GM18526 (cell line): Measurements from ENCODE around the gene FCHO2.

Experiments used
- POLR2A ChIP-seq: IDR thresholded peaks from 3 replicates; pipeline ENCODE4 v1.6.1; 2011; ENCODE audit not compliant: insufficient read length; ENCODE audit errors: extremely low read depth

Gene FCHO2

GRCh38 chr5:73097740-73098139 lies 141.9 kb downstream of the FCHO2 start:
- no peak for TF ChIP-seq POLR2A

DNA sequence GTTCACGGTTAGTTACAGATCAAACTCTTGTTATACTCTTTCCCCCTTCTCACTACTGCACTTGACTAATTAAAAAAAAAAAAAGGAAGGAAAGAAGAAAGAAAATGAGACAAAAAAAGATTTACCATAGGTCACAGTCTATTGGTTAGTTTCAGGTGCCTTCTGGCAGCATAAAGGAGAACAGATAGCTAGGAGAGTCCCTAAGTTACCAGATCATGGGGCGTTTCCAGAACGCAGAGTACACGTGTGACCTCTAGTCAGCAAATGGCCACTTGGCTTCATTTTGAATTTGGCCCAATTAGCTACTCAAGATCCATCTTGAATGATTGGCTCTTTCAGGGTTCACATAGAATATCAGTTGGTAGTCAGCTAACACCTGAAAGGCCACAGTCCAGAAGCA lies 144.3 kb downstream of the FCHO2 start:
- TF ChIP-seq POLR2A: no peak

DNA sequence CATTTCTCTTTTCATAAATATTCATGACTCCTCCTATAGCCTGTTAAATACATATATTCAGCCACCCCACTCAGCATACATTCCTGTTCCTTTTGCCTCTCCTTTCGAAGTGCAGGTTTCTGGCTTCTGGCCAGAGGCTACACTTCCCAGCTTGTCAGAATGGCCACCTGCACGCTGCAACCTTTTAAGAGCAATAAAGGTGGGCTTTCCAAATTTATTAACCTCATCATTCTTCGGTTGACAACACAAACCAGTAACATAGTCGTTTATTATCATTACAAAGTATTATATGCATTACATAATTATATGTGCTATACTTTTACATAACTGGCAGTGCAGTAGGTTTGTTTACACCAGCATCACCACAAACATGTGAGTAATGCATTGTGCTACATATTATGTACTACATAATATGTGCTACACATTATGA lies 148.0 kb downstream of the FCHO2 start:
- no peak for TF ChIP-seq POLR2A

DNA sequence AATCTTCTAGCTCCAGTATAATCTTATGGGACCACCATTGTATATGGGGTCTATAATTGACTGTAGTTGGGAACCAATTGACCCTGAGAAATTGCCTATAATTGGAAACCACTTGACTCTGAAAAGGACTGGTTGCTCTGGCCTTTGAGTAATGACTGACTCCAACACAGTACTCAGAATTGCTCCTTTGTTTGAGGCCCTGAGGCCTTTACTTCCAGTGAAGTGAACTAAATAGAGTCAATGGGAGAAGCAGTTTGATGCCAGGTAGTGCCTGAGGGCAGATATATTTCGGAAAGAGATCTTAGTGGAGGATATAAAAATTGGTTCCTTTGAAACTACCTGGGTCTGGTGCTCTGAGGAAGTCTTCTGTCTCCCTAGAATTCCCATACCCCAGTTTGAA lies 148.5 kb downstream of the FCHO2 start:
- TF ChIP-seq POLR2A: no peak

- no peak for TF ChIP-seq POLR2A
Observed at GRCh38 chr5:73106335-73106734, 150.5 kb downstream of the FCHO2 start.

GRCh38 chr5:73110190-73110589 lies 154.3 kb downstream of the FCHO2 start:
- no peak for TF ChIP-seq POLR2A

DNA sequence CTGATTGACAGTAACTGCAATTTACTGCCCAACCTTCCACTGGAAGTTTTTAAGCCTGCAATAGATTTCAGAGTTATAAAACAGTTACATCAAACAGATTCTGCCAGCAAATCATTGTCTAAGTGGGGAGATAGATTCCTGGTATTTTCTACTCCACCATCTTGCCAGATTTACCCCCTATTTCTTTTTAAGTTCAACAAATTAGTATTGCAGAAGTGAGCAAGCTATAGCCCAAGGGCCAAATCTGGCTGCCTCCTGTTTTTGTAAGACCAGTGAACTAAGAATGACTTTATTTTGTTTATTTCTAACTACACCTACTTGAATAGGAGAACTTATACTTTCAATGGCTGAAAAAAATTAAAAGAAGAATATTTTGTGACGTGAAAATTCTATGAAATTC lies 155.7 kb downstream of the FCHO2 start:
- no peak for TF ChIP-seq POLR2A

- TF ChIP-seq POLR2A: no peak
Observed at GRCh38 chr5:73112359-73112758, 156.5 kb downstream of the FCHO2 start.

DNA sequence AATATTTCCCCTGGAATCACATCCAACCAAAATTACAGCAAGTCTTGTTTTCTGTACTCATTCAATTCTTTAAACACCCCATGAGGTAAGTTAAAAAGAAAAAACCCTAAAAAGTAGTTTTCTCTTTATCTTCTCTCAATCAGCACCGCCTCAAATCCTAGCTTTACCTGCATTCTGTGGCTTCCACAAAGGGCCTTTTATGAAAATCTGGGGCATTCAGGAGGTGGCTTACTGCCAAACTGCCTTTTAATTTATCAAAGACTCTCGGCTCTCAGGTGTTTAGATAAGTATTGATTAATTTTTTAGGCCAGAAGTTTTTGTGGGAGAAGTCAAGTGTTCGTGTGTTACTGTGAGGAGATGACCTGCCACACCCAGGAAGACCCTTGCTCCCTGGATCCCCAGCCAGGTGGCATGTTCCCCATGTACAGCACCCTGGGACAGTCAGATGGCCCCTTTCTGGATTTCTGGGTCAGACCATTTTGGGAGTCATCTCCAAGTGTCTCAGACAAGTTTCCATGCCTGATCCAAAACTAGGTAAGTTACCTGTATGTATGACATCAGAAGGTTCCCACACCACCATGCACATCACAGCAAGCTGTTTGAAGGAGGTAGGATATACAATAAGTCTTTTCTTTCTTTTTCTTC lies 158.3 kb downstream of the FCHO2 start:
- no peak for TF ChIP-seq POLR2A

- no peak for TF ChIP-seq POLR2A
Observed at GRCh38 chr5:73115399-73116051, 159.7 kb downstream of the FCHO2 start.

- TF ChIP-seq POLR2A: no peak
Observed at GRCh38 chr5:73116506-73116905, 160.7 kb downstream of the FCHO2 start.

GRCh38 chr5:73117088-73117740 lies 161.4 kb downstream of the FCHO2 start:
- TF ChIP-seq POLR2A: no peak

DNA sequence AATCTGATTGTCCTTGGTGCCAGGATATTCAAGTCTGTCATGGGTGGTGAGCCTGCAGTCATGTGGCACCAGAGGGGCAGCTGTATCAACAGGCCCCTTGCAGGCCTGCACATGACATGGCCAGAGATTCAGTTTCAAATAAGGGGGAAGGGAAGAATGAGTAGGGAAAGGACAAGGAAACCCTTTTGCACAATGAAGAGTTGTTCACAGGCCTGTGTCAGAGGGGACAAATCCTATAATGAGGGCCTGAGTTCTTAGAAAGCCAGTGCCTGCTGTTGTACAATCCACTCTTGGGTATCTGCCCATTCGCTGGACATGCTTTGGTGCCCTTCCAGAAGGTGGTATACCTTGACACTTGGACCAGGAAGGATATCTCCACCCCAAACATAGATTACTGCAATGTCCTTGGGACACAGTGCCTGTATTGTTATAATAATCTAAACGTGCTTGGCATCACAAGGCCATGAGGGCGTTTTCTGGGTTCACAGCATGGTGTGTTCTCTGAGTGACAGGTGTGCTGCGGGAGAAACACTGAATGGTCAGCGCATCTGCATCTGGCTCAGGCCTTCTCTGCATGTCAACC lies 162.6 kb downstream of the FCHO2 start:
- no peak for TF ChIP-seq POLR2A

- TF ChIP-seq POLR2A: no peak
Observed at GRCh38 chr5:73119451-73120157, 163.8 kb downstream of the FCHO2 start.
